ENCODE measurements around the gene GNPTAB.

Gene GNPTAB

GRCh38 chr12:101785671-101786070 is 45.1 kb downstream of the GNPTAB start:
- Histone ChIP-seq H3K9me3 (no peaks in the 10 kb centered on the region), H3K4me1 (no peaks in the 10 kb centered on the region), H3K36me3 (no peaks in the 10 kb centered on the region), H3K27me3 (no peaks in the 10 kb centered on the region), H3K4me3 (ENCODE audit: low read depth, low read length) (no peak overlapping the region)
- TF ChIP-seq CTCF (IDR thresholded peaks at IDR 0.05; ENCODE audit: low read depth, low read length): no peak
- no peak for DNase-seq

- Histone ChIP-seq H3K36me3 (no peaks in the 10 kb centered on the region), H3K27me3 (no peaks in the 10 kb centered on the region), H3K9me3 (no peaks in the 10 kb centered on the region), H3K4me3 (ENCODE audit: low read depth, low read length) (no peak overlapping the region), H3K4me1 (no peaks in the 10 kb centered on the region)
- TF ChIP-seq CTCF (IDR thresholded peaks at IDR 0.05; ENCODE audit: low read depth, low read length): no peak
- DNase-seq: no peak
Measured at GRCh38 chr12:101784376-101784775, 46.4 kb downstream of the GNPTAB start.

- DNase-seq: no peak
- Histone ChIP-seq H3K9me3 (no peaks in the 10 kb centered on the region), H3K36me3 (no peaks in the 10 kb centered on the region), H3K27me3 (no peaks in the 10 kb centered on the region), H3K4me3 (ENCODE audit: low read depth, low read length) (no peak overlapping the region), H3K4me1 (no peaks in the 10 kb centered on the region)
- no peak for TF ChIP-seq CTCF (IDR thresholded peaks at IDR 0.05; ENCODE audit: low read depth, low read length)
Measured at GRCh38 chr12:101783838-101784237, 46.9 kb downstream of the GNPTAB start.

GRCh38 chr12:101783150-101783549 is 47.6 kb downstream of the GNPTAB start:
- Histone ChIP-seq H3K4me3 (ENCODE audit: low read depth, low read length) (no peak overlapping the region), H3K4me1 (no peaks in the 10 kb centered on the region), H3K36me3 (no peaks in the 10 kb centered on the region), H3K9me3 (no peaks in the 10 kb centered on the region), H3K27me3 (no peaks in the 10 kb centered on the region)
- DNase-seq: no peak
- TF ChIP-seq CTCF (IDR thresholded peaks at IDR 0.05; ENCODE audit: low read depth, low read length): no peak

- Histone ChIP-seq H3K27me3 (no peaks in the 10 kb centered on the region), H3K9me3 (no peaks in the 10 kb centered on the region), H3K36me3 (no peaks in the 10 kb centered on the region), H3K4me3 (ENCODE audit: low read depth, low read length) (no peak overlapping the region), H3K4me1 (no peaks in the 10 kb centered on the region)
- no peak for TF ChIP-seq CTCF (IDR thresholded peaks at IDR 0.05; ENCODE audit: low read depth, low read length)
- DNase-seq: no peak
Measured at GRCh38 chr12:101782273-101782731, 48.5 kb downstream of the GNPTAB start.

- H3K4me1 ChIP-seq: no peaks in the 10 kb centered on the region
- no peak for DNase-seq
- TF ChIP-seq CTCF (IDR thresholded peaks at IDR 0.05; ENCODE audit: low read depth, low read length): no peak
- H3K4me3 ChIP-seq (ENCODE audit: low read depth, low read length): no peak overlapping the region
- H3K36me3 ChIP-seq: no peaks in the 10 kb centered on the region
- H3K27me3 ChIP-seq: no peaks in the 10 kb centered on the region
- H3K9me3 ChIP-seq: no peaks in the 10 kb centered on the region
Measured at GRCh38 chr12:101781834-101782233, 48.9 kb downstream of the GNPTAB start.

Measured in BE2C (cell line).